Measurements from ENCODE around the gene ADCY1. TPM values are rescaled to one million over a fixed set of nuclear protein-coding genes. Genes with fewer than 3 reads are reported as not detected.

The ADCY1 gene
- total RNA-seq, 2 donors from 2014 or later = 0.14 to 0.85 TPM

- Histone ChIP-seq H3K9me3 (no peaks in the 10 kb centered on the region), H3K36me3 (no peaks in the 10 kb centered on the region), H3K4me3 (no peak overlapping the region), H3K27me3 (replicated peaks; ENCODE audit: insufficient read depth) (no peaks in the 10 kb centered on the region), H3K27ac (no peak overlapping the region), H3K4me1 (ENCODE audit: control insufficient read depth in 1 of 2, low read depth in 2 of 2) (no peaks in the 10 kb centered on the region)
- ATAC-seq (ENCODE audit: insufficient number of reproducible peaks, low FRiP score, low read depth) (no peak), DNase-seq (ENCODE audit: low spot score) (no peak)
- no peak for TF ChIP-seq CTCF (IDR thresholded peaks at IDR 0.05)
Observed at GRCh38 chr7:45582136-45582749, 8.1 kb downstream of the ADCY1 start.

DNA sequence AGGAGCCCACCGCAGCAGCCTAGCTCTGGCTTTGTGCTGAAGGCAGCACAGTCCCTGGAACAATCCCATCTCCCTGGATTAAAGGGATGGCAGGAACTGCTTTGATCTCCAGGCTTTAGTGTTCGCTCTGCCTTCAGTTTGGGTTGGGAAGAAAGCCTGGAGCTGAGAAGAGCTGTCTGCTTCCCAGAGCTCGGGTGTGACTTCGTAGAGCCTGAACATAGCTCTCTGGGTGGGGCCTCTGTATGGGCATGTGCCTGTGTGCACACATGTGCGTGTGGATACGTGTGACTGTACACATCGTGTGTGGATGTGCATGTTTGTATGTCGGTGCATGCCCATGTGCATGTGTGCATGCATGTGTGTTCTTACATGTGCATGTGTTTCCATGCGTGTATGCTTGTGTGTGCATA, 8.7 kb downstream of the ADCY1 start:
- Histone ChIP-seq H3K27ac (no peak overlapping the region), H3K4me3 (no peak overlapping the region), H3K36me3 (no peaks in the 10 kb centered on the region), H3K27me3 (replicated peaks; ENCODE audit: insufficient read depth) (no peaks in the 10 kb centered on the region), H3K4me1 (ENCODE audit: control insufficient read depth in 1 of 2, low read depth in 2 of 2) (no peaks in the 10 kb centered on the region), H3K9me3 (no peaks in the 10 kb centered on the region)
- TF ChIP-seq CTCF (IDR thresholded peaks at IDR 0.05) = no peak
- DNase-seq (ENCODE audit: low spot score) (no peak), ATAC-seq (ENCODE audit: insufficient number of reproducible peaks, low FRiP score, low read depth) (no peak)

- Histone ChIP-seq H3K36me3 (no peaks in the 10 kb centered on the region), H3K27me3 (replicated peaks; ENCODE audit: insufficient read depth) (no peaks in the 10 kb centered on the region), H3K4me1 (ENCODE audit: control insufficient read depth in 1 of 2, low read depth in 2 of 2) (no peaks in the 10 kb centered on the region), H3K9me3 (no peaks in the 10 kb centered on the region), H3K27ac (no peak overlapping the region), H3K4me3 (no peak overlapping the region)
- DNase-seq (ENCODE audit: low spot score) (no peak), ATAC-seq (ENCODE audit: insufficient number of reproducible peaks, low FRiP score, low read depth) (no peak)
- TF ChIP-seq CTCF (IDR thresholded peaks at IDR 0.05) = no peak
Observed at GRCh38 chr7:45583296-45583695, 9.1 kb downstream of the ADCY1 start.

DNA sequence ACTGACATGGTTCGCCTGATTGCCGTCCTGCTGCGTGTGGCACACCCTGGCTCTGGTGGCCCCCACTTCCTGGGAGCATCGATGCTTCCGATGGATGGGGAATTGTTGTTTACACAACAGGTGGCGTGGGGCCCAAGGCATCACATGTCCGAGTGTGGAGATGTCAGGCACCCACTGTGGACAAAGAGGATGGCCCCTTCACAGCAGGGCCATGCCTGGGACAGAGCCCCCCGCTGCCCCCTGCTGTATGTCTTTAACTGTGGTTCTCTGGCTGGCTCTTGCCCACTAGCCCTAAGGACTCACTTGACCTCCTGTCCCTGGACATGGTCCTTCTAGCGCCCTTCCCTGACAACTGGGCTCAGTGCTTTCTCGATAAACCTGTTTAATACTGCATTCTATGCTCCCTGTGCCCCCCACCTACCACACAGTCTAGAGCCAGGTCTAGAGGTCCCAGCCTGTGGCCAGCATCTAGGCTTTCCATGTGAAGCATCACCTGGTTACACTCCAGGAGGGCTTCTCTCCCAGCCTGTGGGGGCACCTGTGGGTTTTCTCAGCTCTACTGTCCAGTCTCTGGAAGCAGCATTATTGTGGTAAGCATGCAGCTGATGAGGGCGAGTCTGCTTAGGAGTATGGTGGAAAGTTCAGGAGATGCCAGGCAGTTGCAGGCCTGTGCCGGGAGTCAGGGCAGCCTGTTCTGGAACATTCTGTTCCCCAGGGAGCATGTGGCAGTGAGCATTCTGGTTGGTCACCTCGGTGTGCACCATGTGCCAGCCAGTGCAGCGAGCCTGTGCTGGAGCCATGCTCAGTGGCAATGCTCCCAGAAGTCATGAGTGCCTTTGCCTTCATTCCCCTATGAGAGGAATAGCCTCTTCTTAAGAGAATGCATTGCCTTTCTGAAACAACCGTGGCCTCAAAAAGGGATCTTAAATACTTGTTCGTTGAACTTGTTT, 10.4 kb downstream of the ADCY1 start:
- ATAC-seq (ENCODE audit: insufficient number of reproducible peaks, low FRiP score, low read depth) = no peak
- Histone ChIP-seq H3K36me3 (no peaks in the 10 kb centered on the region), H3K9me3 (no peaks in the 10 kb centered on the region), H3K27ac (no peak overlapping the region), H3K27me3 (replicated peaks; ENCODE audit: insufficient read depth) (no peaks in the 10 kb centered on the region), H3K4me3 (no peak overlapping the region), H3K4me1 (ENCODE audit: control insufficient read depth in 1 of 2, low read depth in 2 of 2) (no peaks in the 10 kb centered on the region)
- no peak for DNase-seq (ENCODE audit: low spot score)
- TF ChIP-seq CTCF (IDR thresholded peaks at IDR 0.05) = no peak

DNA sequence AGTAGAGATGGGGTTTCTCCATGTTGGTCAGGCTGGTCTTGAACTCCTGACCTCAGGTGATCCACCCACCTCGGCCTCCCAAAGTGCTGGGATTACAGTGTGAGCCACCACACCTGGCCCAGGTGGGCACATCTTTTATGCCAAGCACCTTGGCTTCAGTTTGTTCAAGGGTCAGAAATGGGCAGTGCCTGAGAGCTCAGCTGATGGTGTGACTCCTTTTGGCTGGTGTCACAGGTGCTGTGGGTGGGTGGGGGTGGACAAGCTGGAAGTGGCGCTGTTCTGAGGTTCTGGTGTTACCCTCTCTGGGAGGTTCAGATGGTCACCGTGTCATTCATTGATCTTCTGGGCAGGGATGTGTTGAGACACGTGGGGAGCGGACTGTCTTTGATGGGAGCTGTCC, 11.5 kb downstream of the ADCY1 start:
- TF ChIP-seq CTCF (IDR thresholded peaks at IDR 0.05) = no peak
- ATAC-seq (ENCODE audit: insufficient number of reproducible peaks, low FRiP score, low read depth) (no peak), DNase-seq (ENCODE audit: low spot score) (no peak)
- Histone ChIP-seq H3K9me3 (no peaks in the 10 kb centered on the region), H3K27me3 (replicated peaks; ENCODE audit: insufficient read depth) (no peaks in the 10 kb centered on the region), H3K27ac (no peak overlapping the region), H3K4me3 (no peak overlapping the region), H3K4me1 (ENCODE audit: control insufficient read depth in 1 of 2, low read depth in 2 of 2) (no peaks in the 10 kb centered on the region), H3K36me3 (no peaks in the 10 kb centered on the region)

Measured in thoracic aorta (tissue), 2 donors.